Caco-2 (cell line): ENCODE measurements around the gene TOP3B. TPM values are rescaled to one million over a fixed set of nuclear protein-coding genes. Genes with fewer than 3 reads are reported as not detected.

Experiments
- BruUV-seq: library from RNA; stranded (reverse); fragments of 400-500 nt; replicated peaks from 2 replicates; lab custom pipeline; 2021; lab: Mats Ljungman, UMichigan
- CTCF ChIA-PET: fragments of 300-600 bp; sonication (Branson Sonifier 250); formaldehyde crosslinking; loops from one replicate; lab custom pipeline; 2022; ENCODE audit warnings: antibody characterized with exemption; lab: Charles Lee
- POLR2A ChIA-PET: fragments of 300-600 bp; sonication (Branson Sonifier 250); formaldehyde crosslinking; loops from one replicate; lab custom pipeline; 2022; ENCODE audit warnings: antibody characterized with exemption; lab: Charles Lee
- DNase-seq, 2 experiments: peaks; one replicate each; pipeline versions ENCODE4 v3.0.0 to v3.0.0-alpha.2; 2020 to 2022
- H3K27me3 ChIP-seq: replicated peaks from 2 replicates; pipeline ENCODE4 v1.6.0; 2011; ENCODE audit warnings: low read length; ENCODE audit not compliant: control insufficient read depth, insufficient read depth
- H3K36me3 ChIP-seq: 2 replicates; pipeline ENCODE4 v1.5.1; 2011; ENCODE audit warnings: low read length; ENCODE audit not compliant: control insufficient read depth, insufficient read depth
- H3K4me1 ChIP-seq: fragments of 250-450 bp; sonication (Bioruptor Pico); 2 replicates; pipeline ENCODE4 v1.5.1; 2020; ENCODE audit warnings: mild to moderate bottlenecking
- H3K4me3 ChIP-seq: 2 replicates; pipeline ENCODE4 v1.5.1; 2011; ENCODE audit warnings: low read depth, mild to moderate bottlenecking, control low read depth, low read length
- H3K9me3 ChIP-seq: fragments of 250-450 bp; sonication (Bioruptor Pico); 2 replicates; pipeline ENCODE4 v1.5.1; 2020; ENCODE audit warnings: mild to moderate bottlenecking, moderate library complexity
- H3K27ac Mint-ChIP-seq: one replicate; pipeline ENCODE4 v1.8.0; 2022; ENCODE audit warnings: mixed read lengths; ENCODE audit not compliant: unreplicated experiment
- H3K27me3 Mint-ChIP-seq: one replicate; pipeline ENCODE4 v1.8.0; 2022; ENCODE audit warnings: mixed read lengths; ENCODE audit not compliant: insufficient read depth, unreplicated experiment
- H3K36me3 Mint-ChIP-seq: one replicate; pipeline ENCODE4 v1.8.0; 2022; ENCODE audit warnings: mild to moderate bottlenecking, mixed read lengths; ENCODE audit not compliant: insufficient read depth, unreplicated experiment
- H3K4me1 Mint-ChIP-seq: one replicate; pipeline ENCODE4 v1.8.0; 2022; ENCODE audit warnings: low read depth, mixed read lengths; ENCODE audit not compliant: unreplicated experiment
- H3K4me3 Mint-ChIP-seq: one replicate; pipeline ENCODE4 v1.8.0; 2022; ENCODE audit warnings: mild to moderate bottlenecking, moderate library complexity, mixed read lengths; ENCODE audit not compliant: unreplicated experiment
- H3K9me3 Mint-ChIP-seq: one replicate; pipeline ENCODE4 v1.8.0; 2022; ENCODE audit warnings: mixed read lengths; ENCODE audit not compliant: unreplicated experiment
- intact Hi-C: fragments of 100-400 bp; cut with micrococcal nuclease; formaldehyde crosslinking; loops from one replicate; pipeline ENCODE4 v1.10.0; 2022; ENCODE audit not compliant: unreplicated experiment
- total RNA-seq: library from RNA; stranded (reverse); gene quantifications from 2 replicates; pipeline ENCODE4 v1.2.3, GENCODE V29; 2022
- TF ChIP-seq, protein P1 (sequence below), 2 experiments: fragments of 200-600 bp in 1 of 2; IDR thresholded peaks; 1 replicate in 1 of 2; 2 replicates in 1 of 2; pipeline versions ENCODE4 v1.5.1 to v1.8.0; 2011 to 2022; ENCODE audit warnings: antibody characterized with exemption in 1 of 2, control low read depth in 1 of 2, inconsistent platforms in 1 of 2, low read depth in 1 of 2, low read length in 1 of 2, mild to moderate bottlenecking in 1 of 2, moderate library complexity in 1 of 2; ENCODE audit not compliant: insufficient read depth in 1 of 2, severe bottlenecking in 1 of 2, unreplicated experiment in 1 of 2

The TOP3B gene
- total RNA-seq, 1 experiment from 2014 or later, result 63.7 TPM

GRCh38 chr22:21991304-21991596, 8.7 kb upstream of the TOP3B start:
- Histone ChIP-seq H3K9me3 (no peaks in the 10 kb centered on the region), H3K36me3 (no peaks in the 10 kb centered on the region), H3K27me3 (no peaks in the 10 kb centered on the region), H3K4me1 (no peaks in the 10 kb centered on the region), H3K4me3 (no peak overlapping the region)
- Mint-ChIP-seq H3K9me3 (no peaks in the 10 kb centered on the region), H3K27me3 (no peaks in the 10 kb centered on the region), H3K4me1 (no peaks in the 10 kb centered on the region), H3K36me3 (no peaks in the 10 kb centered on the region), H3K27ac (no peak overlapping the region), H3K4me3 (no peak overlapping the region)
- TF ChIP-seq, protein P1, sequence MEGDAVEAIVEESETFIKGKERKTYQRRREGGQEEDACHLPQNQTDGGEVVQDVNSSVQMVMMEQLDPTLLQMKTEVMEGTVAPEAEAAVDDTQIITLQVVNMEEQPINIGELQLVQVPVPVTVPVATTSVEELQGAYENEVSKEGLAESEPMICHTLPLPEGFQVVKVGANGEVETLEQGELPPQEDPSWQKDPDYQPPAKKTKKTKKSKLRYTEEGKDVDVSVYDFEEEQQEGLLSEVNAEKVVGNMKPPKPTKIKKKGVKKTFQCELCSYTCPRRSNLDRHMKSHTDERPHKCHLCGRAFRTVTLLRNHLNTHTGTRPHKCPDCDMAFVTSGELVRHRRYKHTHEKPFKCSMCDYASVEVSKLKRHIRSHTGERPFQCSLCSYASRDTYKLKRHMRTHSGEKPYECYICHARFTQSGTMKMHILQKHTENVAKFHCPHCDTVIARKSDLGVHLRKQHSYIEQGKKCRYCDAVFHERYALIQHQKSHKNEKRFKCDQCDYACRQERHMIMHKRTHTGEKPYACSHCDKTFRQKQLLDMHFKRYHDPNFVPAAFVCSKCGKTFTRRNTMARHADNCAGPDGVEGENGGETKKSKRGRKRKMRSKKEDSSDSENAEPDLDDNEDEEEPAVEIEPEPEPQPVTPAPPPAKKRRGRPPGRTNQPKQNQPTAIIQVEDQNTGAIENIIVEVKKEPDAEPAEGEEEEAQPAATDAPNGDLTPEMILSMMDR (IDR thresholded peaks at IDR 0.05; ENCODE audit: insufficient read depth in 1 of 2, low read depth in 1 of 2, low read length in 1 of 2, severe bottlenecking in 1 of 2, unreplicated experiment in 1 of 2), result no peak
- ChIA-PET POLR2A (no interaction called here), CTCF (no interaction called here)
- intact Hi-C loops, result no loop called here
- no TSS peak for BruUV-seq
- DNase-seq, result no peak

GRCh38 chr22:21990445-21991303, 8.1 kb upstream of the TOP3B start:
- H3K27me3 Mint-ChIP-seq, result no peaks in the 10 kb centered on the region
- POLR2A ChIA-PET, result no interaction called here

GRCh38 chr22:21989049-21989448, 6.5 kb upstream of the TOP3B start:
- H3K4me3 ChIP-seq, result no peak overlapping the region
- no peaks in the 10 kb centered on the region for H3K27me3 ChIP-seq
- Mint-ChIP-seq H3K9me3 (no peaks in the 10 kb centered on the region), H3K4me1 (no peaks in the 10 kb centered on the region), H3K27ac (no peak overlapping the region), H3K36me3 (no peaks in the 10 kb centered on the region), H3K4me3 (no peak overlapping the region), H3K27me3 (no peaks in the 10 kb centered on the region)
- intact Hi-C loops, result no loop called here
- H3K4me1 ChIP-seq, result no peaks in the 10 kb centered on the region
- CTCF ChIA-PET, result no interaction called here
- no peak for DNase-seq
- no peaks in the 10 kb centered on the region for H3K9me3 ChIP-seq
- H3K36me3 ChIP-seq, result no peaks in the 10 kb centered on the region
- POLR2A ChIA-PET, result no interaction called here
- BruUV-seq, result no TSS peak
- TF ChIP-seq, protein P1 (IDR thresholded peaks at IDR 0.05; ENCODE audit: insufficient read depth in 1 of 2, low read depth in 1 of 2, low read length in 1 of 2, severe bottlenecking in 1 of 2, unreplicated experiment in 1 of 2), result no peak

More at GRCh38 chr22:21990445-21991303, 8.1 kb upstream of the TOP3B start:
- Mint-ChIP-seq H3K4me3 (no peak overlapping the region), H3K4me1 (no peaks in the 10 kb centered on the region), H3K27ac (no peak overlapping the region), H3K9me3 (no peaks in the 10 kb centered on the region), H3K36me3 (no peaks in the 10 kb centered on the region)
- intact Hi-C loops, result no loop called here
- CTCF ChIA-PET, result interaction anchor here (0.9 kb wide), 1 partner anchor 18 kb away, joined by 3 read pairs; no protein-coding TSS in a partner anchor
- Histone ChIP-seq H3K27me3 (no peaks in the 10 kb centered on the region), H3K4me3 (no peak overlapping the region), H3K9me3 (no peaks in the 10 kb centered on the region), H3K36me3 (no peaks in the 10 kb centered on the region), H3K4me1 (no peaks in the 10 kb centered on the region)
- no peak for DNase-seq
- no TSS peak for BruUV-seq
- TF ChIP-seq, protein P1 (IDR thresholded peaks at IDR 0.05; ENCODE audit: insufficient read depth in 1 of 2, low read depth in 1 of 2, low read length in 1 of 2, severe bottlenecking in 1 of 2, unreplicated experiment in 1 of 2), result no peak
